Fibroblast of skin of left quadriceps (primary cell): ENCODE measurements around the gene SLC24A3.

Experiments used
- DNase-seq, 2 experiments: peaks; one replicate each; pipeline ENCODE4 v3.0.0-alpha.2; 2013; ENCODE audit warnings: low read depth in 2 of 2

The SLC24A3 gene

DNA sequence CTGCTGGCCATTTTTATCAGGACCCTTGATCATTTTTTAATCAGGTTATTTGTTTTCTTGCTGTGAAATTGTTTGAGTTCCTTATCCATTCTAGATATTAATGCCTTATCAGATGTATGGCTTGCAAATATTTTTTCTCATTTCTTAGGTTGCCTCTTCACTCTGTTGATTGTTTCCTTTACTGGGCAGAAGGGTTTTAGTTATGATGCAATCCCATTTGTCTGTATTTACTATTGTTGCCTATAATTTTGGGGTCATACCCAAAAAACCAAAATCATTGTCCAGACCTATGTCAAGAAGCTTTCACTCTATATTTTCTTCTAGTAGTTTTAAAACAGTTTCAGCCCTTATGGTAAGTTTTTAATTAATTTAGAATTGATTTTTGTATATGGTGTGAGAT, 172.5 kb downstream of the SLC24A3 start:
- DNase-seq, result no peak

DNA sequence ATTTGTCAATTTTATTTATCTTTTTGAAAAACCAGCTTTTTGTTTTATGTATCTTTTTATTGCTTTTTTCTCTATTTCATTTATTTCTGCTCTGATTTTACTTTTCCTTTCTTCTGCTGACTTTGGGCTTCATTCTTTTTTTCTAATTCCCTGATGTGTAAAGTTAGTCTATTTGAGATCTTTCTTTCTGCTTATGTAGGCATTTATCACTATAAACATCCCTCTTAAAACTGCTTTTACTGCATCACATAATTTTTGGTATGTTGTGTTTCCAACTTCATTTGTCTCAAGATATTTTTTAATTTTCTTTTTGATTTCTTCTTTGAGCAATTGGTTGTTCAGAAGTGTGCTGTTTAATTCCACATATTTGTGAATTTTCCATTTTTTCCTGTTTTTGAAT, 174.8 kb downstream of the SLC24A3 start:
- no peak for DNase-seq

DNA sequence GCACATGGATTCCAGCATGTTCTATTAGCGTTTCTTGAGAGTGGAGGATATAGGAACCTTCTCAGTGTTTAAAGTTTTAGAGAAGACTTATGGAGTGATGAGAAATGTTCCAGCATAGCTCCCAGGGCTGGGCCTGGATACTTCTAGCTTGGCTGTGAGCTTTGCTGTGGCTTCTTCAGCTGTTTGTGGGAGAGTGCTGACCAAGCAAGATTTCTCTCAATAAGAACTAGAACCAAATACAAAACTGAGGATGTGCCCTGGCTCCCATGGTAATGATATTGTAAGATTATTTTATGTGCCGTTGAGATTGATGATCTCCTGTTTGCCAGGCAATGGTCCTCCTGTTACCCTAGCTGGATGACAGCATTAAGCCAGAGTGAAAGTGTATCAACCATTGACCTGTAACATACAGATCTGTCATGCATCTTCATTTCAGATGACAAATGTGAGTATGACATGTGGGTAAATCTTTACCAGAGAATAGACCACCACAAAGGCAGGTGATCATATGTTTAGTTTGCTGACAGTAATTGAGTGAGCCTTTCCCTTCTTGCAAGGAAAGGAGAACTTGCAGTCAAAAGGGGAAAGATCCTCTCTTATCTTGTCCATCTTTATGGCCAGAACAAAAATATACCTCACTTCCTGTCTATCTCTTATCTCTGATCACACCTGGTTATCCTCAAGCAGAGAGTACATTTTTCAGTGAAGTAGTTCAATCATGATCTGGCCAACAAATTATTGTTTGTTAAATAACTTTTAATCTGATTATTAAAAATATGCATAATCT, 180.1 kb downstream of the SLC24A3 start:
- DNase-seq, result no peak

DNA sequence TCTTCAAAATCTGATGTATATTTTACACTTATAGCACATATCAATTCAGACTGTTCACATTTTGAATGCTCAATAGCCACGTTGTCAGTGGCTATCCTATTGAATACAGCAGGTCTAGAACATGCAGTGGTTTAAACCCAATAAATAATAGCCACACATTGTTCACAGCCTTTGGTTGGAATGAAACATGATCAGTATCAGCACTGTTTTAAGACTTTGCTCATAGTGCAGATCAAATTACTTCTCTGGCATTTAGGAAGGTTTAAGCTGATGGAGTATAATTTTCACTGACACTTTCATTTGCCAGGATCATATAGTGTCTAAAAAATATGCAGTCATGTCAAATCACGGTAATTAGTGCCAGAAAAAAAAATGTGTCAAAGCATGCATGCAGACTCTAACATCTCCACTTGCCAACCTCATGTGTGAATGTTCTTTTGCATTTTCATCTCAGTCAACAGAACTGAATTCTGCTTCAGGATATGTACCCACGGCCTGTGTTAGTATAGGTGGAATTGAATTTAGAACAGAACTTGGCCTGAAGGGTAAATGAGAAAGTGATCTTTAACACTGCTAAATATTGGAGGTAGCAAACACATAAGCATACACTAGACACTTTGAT, 184.1 kb downstream of the SLC24A3 start:
- DNase-seq, result no peak

DNA sequence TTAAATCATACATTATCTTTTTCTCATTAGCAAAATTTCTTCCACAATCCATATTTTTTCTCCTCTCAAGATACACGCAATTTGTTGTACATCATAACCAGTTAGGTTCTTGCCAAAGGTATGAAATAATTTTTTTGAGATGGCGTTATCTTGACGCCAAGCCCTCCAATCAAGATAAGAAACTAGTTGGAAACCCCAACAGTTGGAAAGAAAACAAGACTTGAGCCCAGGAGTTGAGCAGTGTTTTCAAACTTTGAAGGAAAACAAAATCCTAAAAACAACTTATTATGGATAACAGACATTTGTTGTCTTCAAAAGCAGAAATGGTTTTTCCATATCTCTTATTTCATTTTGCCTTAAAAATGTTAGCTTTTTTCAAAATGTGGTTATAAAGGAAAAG, 184.8 kb downstream of the SLC24A3 start:
- no peak for DNase-seq

DNA sequence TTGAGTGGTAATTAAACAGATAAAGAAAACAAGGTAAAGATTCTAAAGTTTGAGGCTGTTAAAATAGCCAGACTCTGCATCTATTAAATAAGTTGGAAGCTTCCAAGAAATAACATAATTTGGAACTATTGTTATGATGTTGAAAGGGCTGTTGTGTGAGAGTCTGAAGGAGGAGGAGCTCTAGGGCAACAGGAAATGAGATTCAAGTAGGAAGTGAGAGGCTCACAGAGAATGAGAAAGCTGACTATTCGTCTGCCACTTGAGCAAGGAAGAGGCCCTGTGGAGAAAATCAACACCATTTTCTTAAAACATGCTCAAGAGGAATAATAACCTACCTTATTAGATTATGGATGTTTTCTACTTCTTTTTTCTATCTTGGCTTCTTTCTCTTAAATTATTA, 185.2 kb downstream of the SLC24A3 start:
- DNase-seq, result no peak

DNA sequence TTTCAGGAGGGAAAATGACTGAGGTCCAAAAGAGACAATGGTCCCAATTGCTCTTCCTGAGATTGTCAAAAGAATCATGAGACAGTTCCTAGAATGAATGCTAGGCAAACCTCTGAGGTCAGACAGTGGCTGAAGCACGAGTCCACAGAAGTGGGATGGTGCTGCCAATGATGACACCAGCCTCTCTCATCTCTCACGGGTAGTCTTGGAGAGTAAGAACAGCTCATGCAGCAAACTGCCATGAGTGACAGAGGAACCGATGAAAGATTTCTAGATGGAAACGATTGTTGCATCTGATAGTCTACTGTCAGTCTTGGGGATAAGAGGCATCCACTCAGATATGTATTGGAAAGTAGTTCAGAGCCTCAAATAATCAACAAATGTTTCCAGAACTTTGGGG, 188.7 kb downstream of the SLC24A3 start:
- no peak for DNase-seq

DNA sequence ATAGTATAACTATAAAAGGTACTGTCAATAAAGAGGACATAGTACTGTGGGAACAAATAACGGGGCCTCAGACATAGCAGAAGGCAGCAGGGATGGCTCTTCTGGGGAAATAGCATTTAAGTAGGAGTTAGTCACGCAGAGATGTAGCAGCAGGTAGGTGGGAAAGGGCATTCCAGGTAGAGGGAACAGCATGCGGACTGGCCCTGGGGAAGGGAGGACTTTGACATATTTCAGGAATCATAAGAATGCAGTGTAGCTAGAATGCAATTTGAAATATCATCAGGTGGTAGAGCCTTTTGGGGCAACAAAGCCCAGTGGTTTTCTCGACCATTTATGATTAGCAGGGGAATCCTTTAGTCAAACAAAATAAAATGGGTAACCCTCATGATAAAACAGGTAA, 191.1 kb downstream of the SLC24A3 start:
- DNase-seq, result no peak

DNA sequence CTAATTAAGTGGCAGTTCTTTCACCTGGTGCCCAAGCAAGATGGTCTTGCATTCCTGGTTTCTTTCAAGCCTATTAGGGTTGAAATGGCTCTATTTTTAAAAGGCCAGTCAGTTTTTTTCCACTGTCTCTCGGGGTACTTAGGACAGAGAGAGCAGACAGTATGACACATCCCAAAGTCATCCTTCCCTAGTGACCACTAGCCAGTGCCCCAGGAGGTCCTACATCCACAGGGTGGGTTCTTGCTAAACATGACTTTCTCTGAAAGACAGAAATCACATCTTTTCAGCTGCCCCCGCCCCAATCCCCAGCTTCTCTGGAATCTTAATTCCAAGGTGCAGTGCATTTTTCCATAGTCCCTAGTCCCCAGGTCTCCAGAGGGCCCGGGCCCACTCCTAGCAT, 192.4 kb downstream of the SLC24A3 start:
- DNase-seq, result no peak

DNA sequence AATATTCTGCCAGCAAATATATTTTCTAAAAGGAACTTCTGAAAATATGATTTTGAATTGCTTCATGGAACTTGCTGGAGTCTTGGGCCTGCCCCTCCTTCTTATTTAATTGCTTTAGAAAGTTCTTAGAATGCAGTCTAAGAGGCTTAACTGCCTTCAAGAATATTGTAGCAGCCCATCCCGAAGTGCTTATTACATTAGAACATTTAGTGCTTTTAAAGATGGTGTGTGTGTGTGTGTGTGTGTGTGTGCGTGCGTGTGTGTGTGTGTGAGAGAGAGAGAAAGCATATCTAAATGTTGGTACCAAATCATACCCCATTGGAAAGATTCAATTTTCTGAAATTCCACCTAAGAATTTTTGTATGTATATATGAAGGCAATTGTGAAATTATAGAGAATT, 193.5 kb downstream of the SLC24A3 start:
- DNase-seq, result no peak

DNA sequence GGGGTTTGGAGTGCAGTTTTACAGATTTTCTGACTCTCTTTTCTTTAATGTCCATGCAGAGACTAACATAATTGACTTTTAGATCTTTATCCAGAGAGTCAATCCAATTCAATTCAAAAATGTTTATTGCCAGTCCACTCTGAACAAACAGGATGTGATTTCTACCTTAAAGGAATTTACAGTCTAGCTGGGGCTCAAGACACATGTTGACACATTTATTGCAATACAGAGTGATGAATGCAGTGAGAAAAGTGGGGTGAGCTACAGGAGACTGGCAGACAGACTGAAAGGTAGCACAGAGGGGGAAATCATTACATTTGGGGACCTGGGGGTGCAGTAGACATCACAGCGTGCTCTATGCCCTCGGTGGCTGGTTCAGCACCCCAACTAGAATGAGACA, 193.9 kb downstream of the SLC24A3 start:
- DNase-seq, result no peak

DNA sequence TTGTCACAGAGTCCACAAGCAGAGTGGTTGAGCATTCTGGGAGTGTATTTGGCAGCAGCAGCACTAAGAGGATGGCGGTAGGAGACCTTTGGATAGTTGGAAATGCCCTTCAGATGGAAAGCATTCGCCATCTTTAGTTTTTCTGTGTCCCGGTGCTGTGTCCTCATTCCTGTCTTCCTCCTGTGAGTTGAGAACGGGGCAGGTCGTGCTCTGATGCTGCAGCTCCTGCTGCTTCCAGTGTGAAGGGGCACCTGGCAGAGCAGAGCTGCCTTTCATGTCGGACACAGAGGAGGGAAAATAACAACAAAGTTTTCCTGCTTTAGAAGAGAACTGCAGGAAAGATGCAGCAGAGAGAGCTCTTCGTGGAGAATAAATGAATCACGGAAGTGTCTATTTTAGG, 194.8 kb downstream of the SLC24A3 start:
- DNase-seq, result no peak

DNA sequence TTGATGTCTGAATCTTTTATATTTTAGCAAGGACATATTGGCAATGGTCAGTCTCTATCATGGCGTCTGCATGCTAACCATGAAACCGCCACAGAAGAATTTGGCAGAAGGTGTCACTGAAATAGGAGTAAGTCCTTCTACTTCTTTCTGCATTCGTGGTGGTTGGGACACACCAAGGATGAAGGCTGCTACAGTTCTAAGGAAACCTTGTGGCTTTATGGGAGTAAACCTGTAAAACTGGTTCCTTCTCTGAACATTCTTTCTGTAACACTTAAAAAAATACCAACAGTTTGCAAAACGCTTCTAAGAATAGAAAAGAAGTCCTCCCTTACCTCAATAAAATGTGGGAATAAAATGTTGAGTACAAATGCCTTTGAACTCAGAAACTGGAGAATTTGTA, 195.3 kb downstream of the SLC24A3 start:
- DNase-seq, result no peak

DNA sequence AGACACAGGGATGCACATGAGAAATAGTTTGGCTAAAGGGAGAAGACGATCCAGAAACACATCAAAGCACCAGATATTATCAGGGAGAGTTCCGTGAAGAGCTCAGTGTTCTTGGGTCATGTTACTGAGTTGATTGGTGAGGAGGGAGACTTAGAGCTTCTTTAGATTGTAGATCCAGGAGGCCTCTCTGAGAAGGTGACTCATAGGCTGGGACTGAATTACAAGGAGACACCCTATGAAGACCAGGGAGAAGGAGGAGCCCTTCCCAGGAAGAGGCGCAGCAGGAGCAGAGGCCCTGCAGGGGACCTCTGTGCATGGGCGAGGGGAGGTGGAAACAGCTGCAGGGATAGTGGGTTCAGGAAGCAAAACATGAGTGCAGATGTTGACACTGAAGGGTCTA, 196.5 kb downstream of the SLC24A3 start:
- DNase-seq, result no peak

DNA sequence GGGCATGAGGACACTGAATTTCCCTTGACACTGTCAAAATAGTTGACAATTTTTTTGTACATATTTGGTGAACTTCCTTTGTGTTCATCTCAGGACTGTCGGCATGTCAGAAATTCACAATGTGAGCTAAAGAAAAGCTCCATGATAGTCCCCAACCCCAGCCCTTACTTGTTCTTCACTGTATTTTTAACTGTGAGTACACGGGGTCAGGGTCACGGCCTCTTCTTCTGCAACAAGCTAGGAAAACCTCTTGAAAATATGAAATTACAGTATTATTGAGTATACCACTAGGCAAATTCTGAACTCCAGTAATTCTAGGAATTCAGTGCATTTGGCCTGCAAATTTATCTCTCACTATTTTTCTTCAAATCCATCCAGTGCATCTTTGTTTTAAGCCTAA, 199.4 kb downstream of the SLC24A3 start:
- DNase-seq, result no peak

DNA sequence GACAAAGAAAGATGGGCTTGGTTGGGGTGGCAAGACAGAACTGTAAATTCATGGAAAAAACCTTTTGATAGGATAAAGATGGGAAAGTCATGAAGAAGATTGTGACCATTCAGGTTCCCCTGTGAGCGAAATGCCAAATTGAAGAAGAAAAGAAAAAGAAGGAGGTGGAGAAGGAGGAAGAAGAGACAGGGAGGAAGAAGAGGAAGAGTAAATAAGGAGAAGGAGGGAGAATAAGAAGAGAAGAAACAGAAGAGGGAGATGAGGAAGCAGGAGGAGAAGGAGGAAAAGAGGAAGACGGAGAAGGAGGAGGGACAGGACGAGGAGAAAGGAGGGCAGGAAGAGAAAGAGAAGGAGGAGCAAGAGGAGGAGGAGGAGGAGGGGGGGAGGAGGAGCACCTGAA, 199.8 kb downstream of the SLC24A3 start:
- no peak for DNase-seq

DNA sequence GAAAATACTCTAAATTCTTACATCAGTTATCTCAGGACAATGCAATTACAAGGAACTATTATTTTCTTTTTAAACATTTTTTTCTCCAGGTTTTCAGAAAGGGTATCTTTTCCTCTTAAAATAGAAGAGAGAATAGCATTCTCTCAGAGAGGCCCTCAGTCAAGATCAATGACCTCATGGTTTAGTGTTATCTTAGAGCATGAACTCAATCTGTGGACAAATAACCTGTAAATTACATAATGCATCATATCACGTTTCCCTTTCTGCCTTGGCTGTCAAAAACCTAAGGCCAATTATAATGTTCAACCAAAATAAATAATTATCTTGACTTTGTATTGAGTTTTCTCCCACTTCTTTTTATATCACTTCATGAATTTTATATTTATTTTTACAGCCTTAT, 202.2 kb downstream of the SLC24A3 start:
- no peak for DNase-seq

DNA sequence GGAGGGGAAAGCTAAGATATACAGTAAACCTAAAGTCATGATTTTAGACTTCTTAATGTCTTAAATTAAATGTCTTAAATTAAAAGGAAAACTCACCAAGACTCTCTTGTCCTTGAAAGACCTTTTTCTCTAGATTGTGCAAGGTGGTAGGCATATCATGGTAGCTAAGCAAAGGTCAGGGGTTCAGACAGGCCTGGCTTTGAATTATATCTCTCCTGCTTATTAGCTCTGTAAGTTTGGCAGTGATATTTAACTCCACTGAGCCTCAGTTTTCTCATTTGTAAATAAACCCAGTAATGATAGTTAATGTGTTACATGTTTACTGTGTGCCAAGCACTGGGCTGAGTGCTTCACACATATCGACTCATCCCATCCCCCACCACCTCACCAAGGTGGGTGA, 203.3 kb downstream of the SLC24A3 start:
- DNase-seq, result no peak

DNA sequence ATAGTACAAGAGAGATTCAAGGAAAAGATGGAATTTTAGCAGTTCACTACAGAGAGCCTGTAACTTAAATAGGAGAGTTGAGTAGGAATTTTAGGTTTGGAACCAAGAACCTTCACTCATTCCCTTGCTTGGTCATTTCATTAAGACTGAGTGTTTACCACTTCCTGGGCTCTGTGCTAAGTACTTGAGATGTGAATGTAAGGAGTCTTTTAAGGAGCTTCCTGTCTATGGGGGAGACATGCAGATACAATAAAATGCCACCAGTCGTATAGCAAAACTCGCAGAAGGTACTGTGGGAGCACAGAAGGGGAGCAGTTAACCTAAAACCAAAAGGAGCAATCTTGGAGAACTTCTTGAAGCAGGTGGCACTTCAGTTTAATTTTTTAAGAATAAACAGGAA, 204.2 kb downstream of the SLC24A3 start:
- no peak for DNase-seq

DNA sequence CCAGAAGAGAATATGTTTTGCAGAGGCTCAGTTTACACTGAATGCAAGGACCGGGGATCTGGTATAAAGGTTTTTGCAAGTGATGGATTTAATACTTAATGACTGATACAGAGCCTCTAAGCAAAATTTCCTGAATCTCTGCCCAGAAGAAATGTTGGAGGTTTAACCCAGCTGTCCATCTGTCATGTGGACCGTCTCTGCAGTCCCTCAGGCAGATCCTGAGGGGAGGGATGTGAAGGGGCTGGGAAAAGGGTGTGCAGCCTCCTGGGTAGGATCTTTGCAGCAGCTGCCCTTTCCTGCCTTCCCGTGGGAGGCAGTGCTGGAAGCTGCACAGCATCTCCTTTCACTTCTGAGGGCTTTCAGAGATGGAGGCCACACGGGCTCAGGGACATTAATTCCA, 207.0 kb downstream of the SLC24A3 start:
- no peak for DNase-seq

DNA sequence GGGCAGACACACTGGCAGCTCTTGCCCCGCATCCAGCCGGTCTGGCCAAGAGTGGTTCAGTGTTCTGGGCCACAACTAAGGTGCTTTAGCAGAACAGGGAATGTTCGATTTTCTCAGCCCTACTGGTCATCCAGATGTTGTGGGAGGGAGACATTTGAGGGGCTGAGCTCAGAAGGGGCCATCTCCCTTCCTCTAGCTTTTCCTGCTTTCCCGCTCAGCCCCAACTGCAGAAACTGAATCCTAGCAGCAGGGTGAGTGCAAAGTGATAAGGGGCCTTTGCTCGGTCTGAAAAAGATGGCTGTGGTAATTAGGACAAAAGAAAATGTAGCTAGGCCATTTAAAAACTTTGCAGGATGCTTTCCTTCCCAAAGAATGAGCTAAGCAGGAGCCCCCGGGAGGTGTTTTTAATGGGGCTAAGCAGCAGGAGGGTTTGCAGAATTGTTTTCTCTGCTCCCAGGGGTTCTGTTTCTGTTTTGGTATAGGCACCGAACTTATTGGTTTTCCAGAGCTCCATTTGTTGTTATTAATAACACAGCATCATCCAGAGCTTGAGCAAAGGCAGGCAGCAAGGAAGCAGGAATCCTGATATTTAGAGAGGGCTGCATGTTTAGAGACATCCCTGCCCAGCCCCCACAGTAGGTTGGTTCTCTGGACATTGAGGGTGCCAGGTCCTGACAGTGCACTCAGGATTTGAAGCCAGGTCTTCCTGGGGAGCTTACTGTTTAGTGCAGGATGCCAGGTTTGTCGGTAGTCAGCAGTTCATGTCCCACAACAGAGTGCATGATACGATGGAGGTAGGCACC, 210.9 kb downstream of the SLC24A3 start:
- no peak for DNase-seq

DNA sequence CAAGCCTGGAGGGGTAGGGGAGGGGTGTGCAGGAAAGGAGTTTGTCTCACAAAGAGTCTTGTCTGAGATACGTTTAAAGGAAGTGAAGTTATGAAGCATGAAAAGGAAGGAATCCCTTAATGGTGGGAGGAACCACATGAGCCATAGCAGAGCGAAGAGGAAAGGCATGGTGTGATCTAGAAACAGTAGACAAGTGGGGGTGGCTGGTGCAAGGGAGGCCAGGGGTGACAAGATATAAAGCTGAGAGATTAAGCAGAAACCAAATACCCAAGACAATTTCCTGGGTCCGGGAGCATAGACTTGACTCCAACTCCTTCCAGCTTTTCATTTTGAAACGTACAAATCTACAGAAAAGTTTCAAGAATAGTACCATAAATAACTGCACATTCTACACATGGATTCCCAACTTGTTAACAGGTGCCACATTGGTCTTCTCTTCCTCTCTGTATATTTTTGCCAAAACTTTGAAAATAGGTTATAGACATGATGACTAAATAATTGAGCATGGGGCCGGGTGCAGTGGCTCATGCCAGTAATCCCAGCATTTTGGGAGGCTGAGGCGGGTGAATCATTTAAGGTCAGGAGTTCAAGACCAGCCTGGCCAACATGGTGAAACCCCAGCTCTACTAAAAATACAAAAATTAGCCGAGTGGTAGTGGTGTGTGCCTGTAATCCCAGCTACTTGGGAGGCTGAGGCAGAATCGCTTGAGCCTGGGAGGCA, 211.6 kb downstream of the SLC24A3 start:
- no peak for DNase-seq
